ENCODE results near the gene MYLK.
"Not testable (repeated sequence)": the region's sequence is repeated elsewhere in the genome, so short reads cannot be mapped to it uniquely, and the experiment has no call there.

The MYLK gene

GRCh38 chr3:123719061-123719756 is 164.9 kb downstream of the MYLK start:
- peak in 3 of 6 experiments; percentile 3 to 23 (median 7) for DNase-seq

GRCh38 chr3:123718108-123718507 is 166.0 kb downstream of the MYLK start:
- no peak for DNase-seq

- not testable (repeated sequence) for DNase-seq
These were observed 166.7 kb downstream of the MYLK start for GRCh38 chr3:123717451-123717850.

GRCh38 chr3:123716411-123716810 is 167.7 kb downstream of the MYLK start:
- DNase-seq: no peak

- DNase-seq: no peak
These were observed 170.9 kb downstream of the MYLK start for GRCh38 chr3:123713211-123713610.

GRCh38 chr3:123712077-123712860 is 171.9 kb downstream of the MYLK start:
- DNase-seq: no peak

GRCh38 chr3:123711356-123711755 is 172.8 kb downstream of the MYLK start:
- DNase-seq: no peak

GRCh38 chr3:123708531-123708930 is 175.6 kb downstream of the MYLK start:
- DNase-seq: no peak

GRCh38 chr3:123707641-123708040 is 176.5 kb downstream of the MYLK start:
- not testable (repeated sequence) for DNase-seq

GRCh38 chr3:123706871-123707270 is 177.3 kb downstream of the MYLK start:
- DNase-seq: no peak

- DNase-seq: no peak
These were observed 178.4 kb downstream of the MYLK start for GRCh38 chr3:123705488-123706285.

GRCh38 chr3:123703663-123704062 is 180.5 kb downstream of the MYLK start:
- DNase-seq: not testable (repeated sequence)

GRCh38 chr3:123702720-123703119 is 181.4 kb downstream of the MYLK start:
- no peak for DNase-seq

- peak in 1 of 6 experiments; percentile 1 for DNase-seq
These were observed 182.1 kb downstream of the MYLK start for GRCh38 chr3:123702057-123702456.

GRCh38 chr3:123700791-123701722 is 183.1 kb downstream of the MYLK start:
- DNase-seq: no peak

GRCh38 chr3:123698813-123699212 is 185.3 kb downstream of the MYLK start:
- DNase-seq: no peak

- no peak for DNase-seq
These were observed 187.3 kb downstream of the MYLK start for GRCh38 chr3:123696808-123697207.

- no peak for DNase-seq
These were observed 188.1 kb downstream of the MYLK start for GRCh38 chr3:123695731-123696640.

- no peak for DNase-seq
These were observed 189.0 kb downstream of the MYLK start for GRCh38 chr3:123695152-123695551.

- no peak for DNase-seq
These were observed 189.6 kb downstream of the MYLK start for GRCh38 chr3:123694366-123695087.

All from stimulated activated naive CD4-positive, alpha-beta T cell (primary cell).